Peyer's patch (tissue), 4 donors: Measurements from ENCODE around the gene SLC12A6.

Source experiments
- POLR2A ChIP-seq, 2 donors: fragments of 450-650 bp; IDR thresholded peaks; one replicate each; pipeline ENCODE4 v1.5.1; 2017; ENCODE audit warnings: antibody characterized with exemption in 2 of 2, mild to moderate bottlenecking in 2 of 2, moderate library complexity in 2 of 2
- TF ChIP-seq, protein P1 (sequence below), 6 experiments: fragments of 450-650 bp in 4 of 6; fragments of 200-600 bp in 2 of 6; sonication (generic) in 1 of 6; IDR thresholded peaks; one replicate each; pipeline ENCODE4 v1.5.1; 2017 to 2019; ENCODE audit warnings: antibody characterized with exemption in 6 of 6, mild to moderate bottlenecking in 3 of 6, moderate library complexity in 1 of 6

DNA sequence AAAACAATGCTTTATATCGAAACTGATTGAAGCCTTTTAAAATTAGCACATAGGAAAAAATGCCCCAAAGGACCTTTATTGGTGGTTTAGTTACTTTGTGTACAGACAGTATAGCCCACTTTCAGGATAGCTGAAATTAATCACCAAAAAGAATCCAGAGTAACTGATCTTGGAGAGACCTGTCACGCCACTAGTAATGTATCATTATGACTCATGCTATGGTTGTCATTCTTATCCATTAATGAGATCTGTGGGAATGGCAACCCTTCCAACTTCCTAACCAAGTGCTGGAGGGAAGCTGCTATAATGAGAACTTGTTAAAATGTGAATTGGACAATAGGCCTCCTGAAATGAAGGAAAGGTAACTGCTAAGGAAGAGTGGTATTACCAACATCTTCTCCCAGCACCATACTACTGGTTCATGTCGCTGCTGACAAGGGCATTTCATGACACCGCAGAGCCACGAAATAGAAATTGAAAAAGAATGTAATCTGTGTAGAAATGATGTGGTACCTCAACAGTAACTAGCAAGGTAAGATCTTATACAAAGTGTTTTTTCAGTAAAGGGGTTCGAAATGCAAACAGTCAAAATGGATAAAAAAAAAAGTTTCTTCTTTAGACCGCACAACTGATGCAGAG is 119.9 kb downstream of the SLC12A6 start:
- TF ChIP-seq, protein P1, sequence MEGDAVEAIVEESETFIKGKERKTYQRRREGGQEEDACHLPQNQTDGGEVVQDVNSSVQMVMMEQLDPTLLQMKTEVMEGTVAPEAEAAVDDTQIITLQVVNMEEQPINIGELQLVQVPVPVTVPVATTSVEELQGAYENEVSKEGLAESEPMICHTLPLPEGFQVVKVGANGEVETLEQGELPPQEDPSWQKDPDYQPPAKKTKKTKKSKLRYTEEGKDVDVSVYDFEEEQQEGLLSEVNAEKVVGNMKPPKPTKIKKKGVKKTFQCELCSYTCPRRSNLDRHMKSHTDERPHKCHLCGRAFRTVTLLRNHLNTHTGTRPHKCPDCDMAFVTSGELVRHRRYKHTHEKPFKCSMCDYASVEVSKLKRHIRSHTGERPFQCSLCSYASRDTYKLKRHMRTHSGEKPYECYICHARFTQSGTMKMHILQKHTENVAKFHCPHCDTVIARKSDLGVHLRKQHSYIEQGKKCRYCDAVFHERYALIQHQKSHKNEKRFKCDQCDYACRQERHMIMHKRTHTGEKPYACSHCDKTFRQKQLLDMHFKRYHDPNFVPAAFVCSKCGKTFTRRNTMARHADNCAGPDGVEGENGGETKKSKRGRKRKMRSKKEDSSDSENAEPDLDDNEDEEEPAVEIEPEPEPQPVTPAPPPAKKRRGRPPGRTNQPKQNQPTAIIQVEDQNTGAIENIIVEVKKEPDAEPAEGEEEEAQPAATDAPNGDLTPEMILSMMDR (IDR thresholded peaks at IDR 0.05), result no peak
- TF ChIP-seq POLR2A (IDR thresholded peaks at IDR 0.05), result no peak
